ENCODE data around the gene GTF2A2. TPM values are rescaled to one million over a fixed set of nuclear protein-coding genes. Genes with fewer than 3 reads are reported as not detected.

Gene GTF2A2
- total RNA-seq = 35.3 TPM

DNA sequence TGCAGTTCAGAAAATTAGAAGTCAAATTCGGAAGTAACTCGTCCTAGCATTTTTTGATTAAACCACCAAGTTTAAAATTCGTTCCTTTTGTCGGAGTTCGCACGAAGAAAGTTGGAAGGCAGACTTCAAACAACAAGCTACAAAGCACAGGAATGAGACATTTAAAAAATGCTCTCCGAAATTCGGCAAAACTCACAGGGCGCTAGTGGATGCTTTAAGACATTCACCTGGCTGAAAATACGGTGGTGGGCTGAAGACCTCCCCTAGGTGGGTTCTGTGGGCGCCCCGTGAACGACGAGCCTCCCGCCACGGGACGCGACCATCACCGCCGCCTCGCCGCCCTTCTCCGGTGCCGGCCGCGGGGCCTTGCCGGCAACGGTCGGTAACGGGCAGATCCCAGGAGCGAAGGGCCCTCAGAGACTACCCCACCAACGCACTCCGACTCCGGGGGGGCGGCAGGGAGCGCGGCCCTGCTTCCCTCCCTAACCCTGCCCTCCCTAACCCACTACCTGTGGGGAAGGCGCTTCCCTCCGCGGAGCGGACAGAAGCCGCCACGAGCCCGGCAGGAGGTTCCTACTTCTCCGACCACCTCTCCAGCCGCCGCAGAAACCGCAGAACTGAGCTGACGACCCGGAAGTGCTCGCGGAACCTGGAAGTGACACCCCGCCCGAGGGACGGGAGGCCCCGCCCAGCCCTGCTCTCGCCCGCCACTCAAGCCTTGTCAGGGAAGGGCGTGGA is at the start of gene GTF2A2:
TSS of gene GTF2A2 (minus strand) at position 619 of the 738 bp plus-strand sequence. CDS start 5,238 bp downstream, outside the sequence.

DNA sequence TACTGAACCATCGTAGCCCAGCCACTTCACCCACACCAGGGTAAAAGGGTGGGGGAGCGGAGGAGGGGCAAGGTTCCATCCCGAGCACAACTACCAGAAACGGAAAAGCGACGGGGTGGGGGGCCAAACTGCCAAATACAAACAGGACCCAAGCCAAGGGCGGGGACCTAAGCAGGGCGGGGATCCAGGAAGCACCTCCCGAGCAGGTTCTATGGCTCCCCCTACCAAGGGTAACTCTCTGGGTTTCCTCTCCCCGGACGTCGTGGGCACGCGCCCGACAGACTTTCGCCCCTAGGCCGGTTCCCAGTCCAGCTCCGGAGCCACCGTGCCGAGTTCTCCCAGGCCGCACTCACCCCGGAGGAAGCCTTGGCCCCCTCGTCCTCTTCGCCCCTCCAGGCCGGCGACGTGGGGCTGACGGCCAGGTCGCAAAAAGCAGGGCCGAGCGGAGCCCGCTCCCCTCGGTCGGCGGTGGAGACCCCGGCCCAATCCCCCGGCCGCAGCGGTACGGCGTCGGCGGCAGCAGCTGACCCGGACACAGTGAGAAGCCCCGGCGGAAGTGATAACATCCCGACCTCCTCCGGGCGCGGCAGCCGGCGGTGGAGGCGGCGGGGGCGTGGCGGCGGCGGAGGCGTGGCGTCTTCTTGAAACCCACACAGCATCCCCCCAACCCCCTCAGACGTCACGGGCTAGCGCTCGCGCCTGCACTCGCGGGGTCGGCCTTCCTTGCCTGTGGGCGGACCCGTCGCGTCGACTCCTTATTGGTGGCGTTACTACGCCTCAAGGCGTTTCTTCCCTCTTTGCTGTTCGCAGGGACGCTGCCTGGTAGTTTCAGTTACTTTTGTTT is 31.7 kb upstream of the GTF2A2 start, which contains the start of gene BNIP2:
TSS of gene BNIP2 (minus strand) at position 539 of the 844 bp plus-strand sequence. CDS start 6,863 bp downstream, outside the sequence.

DNA sequence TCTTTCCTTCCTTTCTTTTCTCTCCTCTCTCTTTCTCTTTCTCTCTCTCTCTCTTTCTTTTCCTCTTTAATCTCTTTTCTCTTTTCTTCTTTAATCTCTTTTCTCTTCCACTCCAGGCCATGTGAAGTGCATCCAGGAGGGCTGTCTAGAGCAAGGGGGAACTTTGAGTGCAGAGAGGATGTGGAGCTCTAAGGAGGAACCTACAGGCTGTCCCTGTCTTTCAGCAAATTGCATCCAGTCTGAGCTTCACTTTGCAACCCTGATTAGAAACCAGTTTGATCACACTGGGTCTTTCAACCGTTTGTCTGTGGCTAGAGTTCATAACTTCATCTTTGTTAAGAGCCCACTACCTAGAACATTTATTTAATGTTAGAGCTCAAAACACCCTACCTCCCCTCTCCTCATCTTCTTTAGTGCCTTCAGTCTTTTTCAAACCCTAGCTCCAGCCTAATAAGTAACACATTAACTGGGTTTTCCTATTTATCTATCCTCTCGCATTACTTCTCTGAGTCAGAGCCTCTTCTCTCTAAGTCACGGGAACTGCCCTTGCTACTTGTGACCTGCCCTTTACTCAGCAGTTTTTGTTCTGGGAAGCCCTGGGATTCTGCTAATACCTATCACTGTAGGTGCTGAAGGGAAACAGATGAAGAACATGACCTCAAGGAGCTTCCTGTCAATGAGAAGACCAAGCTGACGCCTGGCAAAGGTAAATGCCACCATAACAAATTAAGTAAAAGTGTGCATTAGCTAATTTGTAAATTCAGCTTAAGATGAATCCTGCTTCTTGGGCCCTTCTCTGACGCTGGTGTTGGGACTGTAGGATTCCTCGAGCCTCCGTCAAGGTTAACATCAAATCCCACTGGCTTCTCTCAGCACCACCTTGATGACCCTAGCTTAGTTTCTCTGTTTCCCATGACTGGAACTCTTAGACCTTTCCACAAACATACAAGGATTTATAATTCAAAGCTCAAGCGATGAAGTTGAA is 45.7 kb downstream of the GTF2A2 start, which contains the start of gene GCNT3:
TSS of gene GCNT3 (plus strand) at position 508 of the 985 bp plus-strand sequence. CDS start 6,456 bp downstream, outside the sequence.

Other genes with a start within 250 kb of the GTF2A2 start
- gene FAM81A, start 219.3 kb downstream of the GTF2A2 start, total RNA-seq = 22.6 TPM
- gene GCNT3, start 45.7 kb downstream of the GTF2A2 start, total RNA-seq = 1.8 TPM
- gene BNIP2, start 31.8 kb upstream of the GTF2A2 start, total RNA-seq = 73.6 TPM

All from diencephalon (tissue), 1 donor.